Suprapubic skin (tissue), 4 donors: ENCODE data around the gene ZMYND10. TPM values are rescaled to one million over a fixed set of nuclear protein-coding genes. Genes with fewer than 3 reads are reported as not detected.

Experiments used
- DNase-seq, 2 donors: peaks; one replicate each; pipeline ENCODE4 v3.0.0-alpha.2; 2019; ENCODE audit warnings: low spot score in 2 of 2
- H3K27ac ChIP-seq: fragments of 200-600 bp; sonication (generic); one replicate; pipeline ENCODE4 v1.5.1; 2019
- H3K27me3 ChIP-seq: fragments of 200-600 bp; sonication (generic); one replicate; pipeline ENCODE4 v1.5.1; 2019
- H3K36me3 ChIP-seq: fragments of 200-600 bp; sonication (generic); one replicate; pipeline ENCODE4 v1.5.1; 2019
- H3K4me1 ChIP-seq: fragments of 200-600 bp; sonication (generic); one replicate; pipeline ENCODE4 v1.5.1; 2019
- H3K4me3 ChIP-seq: fragments of 200-600 bp; sonication (generic); one replicate; pipeline ENCODE4 v1.5.1; 2019; ENCODE audit warnings: mild to moderate bottlenecking
- H3K9me3 ChIP-seq: fragments of 200-600 bp; sonication (generic); one replicate; pipeline ENCODE4 v1.5.1; 2019
- EP300 ChIP-seq: sonication (generic); formaldehyde crosslinking; IDR thresholded peaks from one replicate; pipeline ENCODE4 v1.6.1; 2017; ENCODE audit warnings: antibody characterized with exemption
- POLR2A ChIP-seq, 2 donors: fragments of 450-650 bp; IDR thresholded peaks; one replicate each; pipeline ENCODE4 v1.6.1; 2017; ENCODE audit warnings: antibody characterized with exemption in 2 of 2, mild to moderate bottlenecking in 2 of 2, moderate library complexity in 2 of 2
- POLR2AphosphoS5 ChIP-seq, 3 donors: sonication (generic); formaldehyde crosslinking; IDR thresholded peaks; one replicate each; pipeline ENCODE4 v1.6.1; 2017; ENCODE audit warnings: antibody characterized with exemption in 3 of 3
- WGBS: methylation state at CpG from one replicate; pipeline ENCODE4 v1.1.5; 2018; 5-methylcytosine and 5-hydroxymethylcytosine counted together
- total RNA-seq, 4 donors: library from RNA; depleted of rRNA; stranded (reverse); fragments of >200 nt; gene quantifications; one replicate each; pipeline ENCODE4 v1.1.0, GENCODE V29; 2016
- TF ChIP-seq, protein P1 (sequence below), 2 donors: fragments of 200-600 bp in 1 of 2; fragments of 450-650 bp in 1 of 2; sonication (generic) in 1 of 2; IDR thresholded peaks; one replicate each; pipeline ENCODE4 v1.5.1; 2016 to 2019; ENCODE audit warnings: antibody characterized with exemption in 2 of 2, mild to moderate bottlenecking in 1 of 2, moderate library complexity in 1 of 2

Gene ZMYND10
- total RNA-seq, 4 donors from 2014 or later = 1.6 to 4.7 (median 1.9) TPM; not detected in 1

DNA sequence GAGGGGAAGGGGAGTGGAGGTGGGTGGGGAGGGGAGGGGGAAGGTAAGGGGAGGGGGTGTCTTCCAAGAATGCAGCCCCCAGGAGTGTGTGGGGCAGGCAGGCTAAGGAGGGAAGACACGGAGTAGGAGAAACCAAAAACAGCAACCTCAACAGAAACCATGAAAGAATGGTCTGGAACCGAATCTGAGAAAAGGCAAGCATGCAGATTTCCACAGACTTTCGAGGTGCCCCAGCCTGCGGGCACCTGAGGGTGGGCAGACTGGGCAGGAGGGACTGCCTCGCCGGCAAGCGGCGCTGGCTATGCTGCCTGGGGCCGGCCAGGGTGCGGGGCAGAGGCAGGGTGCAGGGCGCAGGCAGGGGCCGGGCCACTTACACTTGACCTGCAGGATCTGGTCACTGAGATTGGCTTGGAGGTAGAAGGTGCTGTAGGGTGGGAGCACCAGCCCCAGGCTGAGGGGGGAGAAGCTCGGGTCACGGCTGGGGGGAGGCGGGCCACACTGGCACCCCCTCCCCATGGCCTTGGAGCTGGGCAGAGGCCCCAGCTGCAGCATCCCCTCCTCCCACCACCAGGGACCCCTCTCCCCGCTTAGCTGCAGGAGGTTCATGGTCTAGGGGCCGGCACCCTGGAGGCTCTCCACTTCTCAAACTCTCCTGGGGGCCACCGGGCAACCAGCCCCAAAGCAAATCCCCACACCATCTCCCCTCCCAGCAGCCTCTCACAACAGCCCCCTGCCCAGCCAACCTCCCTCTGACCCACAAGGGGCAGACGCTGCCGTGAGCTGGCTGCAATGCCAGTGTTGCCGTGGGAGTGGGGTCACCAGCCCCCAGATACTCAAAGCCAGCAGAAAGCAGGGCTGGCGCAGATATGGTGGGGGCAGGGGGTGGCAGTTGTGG, 29.1 kb upstream of the ZMYND10 start:
- Histone ChIP-seq H3K27me3 (peaks cover 4% of the 10 kb centered on the region), H3K36me3 (no peaks in the 10 kb centered on the region), H3K27ac (no peak overlapping the region), H3K9me3 (no peaks in the 10 kb centered on the region), H3K4me3 (no peak overlapping the region), H3K4me1 (peaks cover 8% of the 10 kb centered on the region)
- DNase-seq = no peak
- WGBS = 79% methylated on average over 17 of the region's 22 CpGs
- TF ChIP-seq EP300 (no peak), POLR2A (IDR thresholded peaks at IDR 0.05) (no peak), POLR2AphosphoS5 (IDR thresholded peaks at IDR 0.05) (no peak)
- TF ChIP-seq, protein P1, sequence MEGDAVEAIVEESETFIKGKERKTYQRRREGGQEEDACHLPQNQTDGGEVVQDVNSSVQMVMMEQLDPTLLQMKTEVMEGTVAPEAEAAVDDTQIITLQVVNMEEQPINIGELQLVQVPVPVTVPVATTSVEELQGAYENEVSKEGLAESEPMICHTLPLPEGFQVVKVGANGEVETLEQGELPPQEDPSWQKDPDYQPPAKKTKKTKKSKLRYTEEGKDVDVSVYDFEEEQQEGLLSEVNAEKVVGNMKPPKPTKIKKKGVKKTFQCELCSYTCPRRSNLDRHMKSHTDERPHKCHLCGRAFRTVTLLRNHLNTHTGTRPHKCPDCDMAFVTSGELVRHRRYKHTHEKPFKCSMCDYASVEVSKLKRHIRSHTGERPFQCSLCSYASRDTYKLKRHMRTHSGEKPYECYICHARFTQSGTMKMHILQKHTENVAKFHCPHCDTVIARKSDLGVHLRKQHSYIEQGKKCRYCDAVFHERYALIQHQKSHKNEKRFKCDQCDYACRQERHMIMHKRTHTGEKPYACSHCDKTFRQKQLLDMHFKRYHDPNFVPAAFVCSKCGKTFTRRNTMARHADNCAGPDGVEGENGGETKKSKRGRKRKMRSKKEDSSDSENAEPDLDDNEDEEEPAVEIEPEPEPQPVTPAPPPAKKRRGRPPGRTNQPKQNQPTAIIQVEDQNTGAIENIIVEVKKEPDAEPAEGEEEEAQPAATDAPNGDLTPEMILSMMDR (IDR thresholded peaks at IDR 0.05) = no peak

DNA sequence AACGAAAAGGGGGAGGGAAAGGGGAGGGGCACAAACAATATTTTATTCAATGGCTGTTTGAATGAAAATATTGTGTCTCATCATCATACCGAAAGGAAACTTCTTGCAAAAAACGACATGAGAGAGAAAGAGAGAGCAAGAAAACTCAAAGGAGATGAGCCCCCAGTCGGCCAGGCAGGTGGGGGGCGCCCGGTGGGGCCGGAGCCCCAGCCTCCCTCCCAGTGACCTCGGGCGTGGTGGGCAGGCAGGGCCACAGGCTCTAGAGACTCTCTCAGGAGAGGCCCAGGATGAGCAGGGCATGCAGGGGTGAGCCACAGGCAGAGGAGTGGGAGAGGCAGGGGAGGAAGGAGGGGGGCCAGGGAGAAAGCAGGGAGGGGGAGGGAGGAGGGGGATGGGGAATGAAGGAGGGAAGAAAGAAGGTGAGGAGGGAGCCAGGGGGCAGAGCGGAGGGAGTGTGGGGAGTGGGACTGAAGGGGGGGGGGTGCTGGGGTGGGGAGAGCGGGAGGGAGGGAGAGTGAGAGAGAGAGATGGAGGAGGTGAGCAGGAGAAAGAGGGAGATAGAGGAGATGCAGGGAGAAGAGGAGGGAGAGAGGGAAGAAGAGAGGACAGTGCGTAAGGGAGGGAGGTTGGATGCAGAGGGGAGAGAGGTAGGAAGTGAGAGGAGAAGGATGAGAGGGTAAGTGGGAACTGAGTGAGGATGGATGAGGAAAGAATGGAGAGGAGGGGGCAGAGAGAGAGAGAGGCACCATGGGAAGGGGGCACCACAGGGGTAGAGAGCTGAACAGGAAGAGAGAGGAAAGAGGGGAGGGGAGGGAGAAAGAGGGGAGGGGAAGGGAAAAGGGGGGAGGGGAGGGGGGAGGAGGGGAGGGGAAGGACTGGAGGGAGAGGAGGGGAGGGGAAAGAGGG, 27.9 kb upstream of the ZMYND10 start:
- Histone ChIP-seq H3K36me3 (no peaks in the 10 kb centered on the region), H3K27ac (no peak overlapping the region), H3K9me3 (no peaks in the 10 kb centered on the region), H3K4me3 (no peak overlapping the region), H3K4me1 (peaks cover 8% of the 10 kb centered on the region), H3K27me3 (peaks cover 4% of the 10 kb centered on the region)
- TF ChIP-seq POLR2AphosphoS5 (IDR thresholded peaks at IDR 0.05) (no peak), POLR2A (IDR thresholded peaks at IDR 0.05) (no peak), EP300 (no peak)
- TF ChIP-seq, protein P1 (IDR thresholded peaks at IDR 0.05) = no peak
- DNase-seq = no peak
- WGBS = 70% methylated on average over 12 of the region's 12 CpGs

GRCh38 chr3:50372349-50372748, 26.8 kb upstream of the ZMYND10 start:
- Histone ChIP-seq H3K27ac (no peak overlapping the region), H3K4me3 (no peak overlapping the region), H3K9me3 (no peaks in the 10 kb centered on the region), H3K4me1 (peaks cover 8% of the 10 kb centered on the region), H3K36me3 (no peaks in the 10 kb centered on the region), H3K27me3 (peaks cover 4% of the 10 kb centered on the region)
- TF ChIP-seq POLR2A (IDR thresholded peaks at IDR 0.05) (no peak), POLR2AphosphoS5 (IDR thresholded peaks at IDR 0.05) (no peak)
- TF ChIP-seq, protein P1 (IDR thresholded peaks at IDR 0.05) = no peak
- DNase-seq = no peak
- WGBS = 74% methylated on average over 5 of the region's 8 CpGs

GRCh38 chr3:50371133-50371685, 25.7 kb upstream of the ZMYND10 start:
- 71% methylated on average over 1 of the region's 3 CpGs for WGBS
- Histone ChIP-seq H3K9me3 (no peaks in the 10 kb centered on the region), H3K27ac (no peak overlapping the region), H3K27me3 (peaks cover 4% of the 10 kb centered on the region), H3K36me3 (no peaks in the 10 kb centered on the region), H3K4me3 (no peak overlapping the region), H3K4me1 (peaks cover 8% of the 10 kb centered on the region)
- DNase-seq = no peak
- TF ChIP-seq, protein P1 (IDR thresholded peaks at IDR 0.05) = no peak
- TF ChIP-seq POLR2A (IDR thresholded peaks at IDR 0.05) (no peak), POLR2AphosphoS5 (IDR thresholded peaks at IDR 0.05) (no peak), EP300 (no peak)
